G401.6 (cell line): ENCODE measurements around the gene ROBO2.

Experiments used
- FAIRE-seq: peaks from 2 replicates; lab custom pipeline; 2012; peaks lifted over from hg19 to GRCh38; lab: Jason Lieb, UNC

ROBO2 gene

DNA sequence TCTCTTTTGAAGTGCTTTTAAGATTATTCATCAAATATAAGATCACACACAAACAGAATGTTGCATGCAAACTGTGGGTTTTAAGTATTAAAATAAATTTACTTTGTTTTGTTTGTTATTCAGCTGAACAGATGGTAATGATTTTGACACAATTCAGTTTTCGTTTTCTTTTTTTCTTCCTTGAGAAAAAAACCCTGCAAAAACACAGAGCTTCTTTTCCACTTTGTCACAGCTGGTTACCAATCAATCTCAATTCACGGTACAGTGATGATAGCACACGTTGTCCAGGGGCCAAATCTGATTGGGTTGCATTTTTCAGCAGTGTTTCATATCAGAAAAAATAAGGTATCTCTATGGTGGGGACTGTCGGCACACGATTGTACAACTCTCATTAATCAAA is 473.6 kb downstream of the ROBO2 start:
- no peak for FAIRE-seq

DNA sequence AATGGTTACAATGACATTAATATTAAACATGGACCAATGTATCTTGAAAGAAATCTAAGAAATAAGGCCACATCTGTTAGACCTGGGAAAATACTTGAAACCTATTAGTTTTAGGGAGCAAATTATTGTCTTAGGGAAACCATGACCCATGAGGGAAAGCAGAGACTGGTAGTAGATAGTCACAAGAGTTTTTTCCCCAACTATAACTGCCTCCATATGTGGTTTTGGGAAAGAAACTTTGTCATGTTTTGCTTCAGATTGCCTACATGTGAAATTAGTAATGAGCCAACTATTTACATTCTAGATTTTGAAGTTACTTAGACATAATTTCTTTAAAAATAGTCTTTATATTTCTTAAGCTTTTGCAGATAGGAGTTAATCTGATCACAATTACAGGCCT is 474.9 kb downstream of the ROBO2 start:
- FAIRE-seq = no peak

DNA sequence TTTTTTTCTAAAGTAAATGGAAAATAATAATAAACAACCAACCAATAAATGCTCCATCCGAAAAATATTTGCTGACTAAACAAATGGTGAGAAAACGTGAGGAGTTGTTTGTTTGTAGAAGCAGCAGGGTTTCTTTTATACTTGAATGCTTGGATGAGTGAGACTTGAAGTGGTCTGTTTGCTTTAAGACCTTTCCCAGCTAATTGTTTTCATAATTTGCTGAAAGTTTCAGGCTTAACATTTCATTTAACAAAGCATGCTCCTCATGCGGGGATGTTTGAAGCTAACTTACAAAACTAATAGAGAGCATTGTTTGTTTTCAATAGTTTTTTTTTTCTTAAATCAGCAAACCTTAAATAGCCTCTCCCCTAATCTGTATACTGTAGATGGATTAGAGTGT is 484.6 kb downstream of the ROBO2 start:
- no peak for FAIRE-seq

DNA sequence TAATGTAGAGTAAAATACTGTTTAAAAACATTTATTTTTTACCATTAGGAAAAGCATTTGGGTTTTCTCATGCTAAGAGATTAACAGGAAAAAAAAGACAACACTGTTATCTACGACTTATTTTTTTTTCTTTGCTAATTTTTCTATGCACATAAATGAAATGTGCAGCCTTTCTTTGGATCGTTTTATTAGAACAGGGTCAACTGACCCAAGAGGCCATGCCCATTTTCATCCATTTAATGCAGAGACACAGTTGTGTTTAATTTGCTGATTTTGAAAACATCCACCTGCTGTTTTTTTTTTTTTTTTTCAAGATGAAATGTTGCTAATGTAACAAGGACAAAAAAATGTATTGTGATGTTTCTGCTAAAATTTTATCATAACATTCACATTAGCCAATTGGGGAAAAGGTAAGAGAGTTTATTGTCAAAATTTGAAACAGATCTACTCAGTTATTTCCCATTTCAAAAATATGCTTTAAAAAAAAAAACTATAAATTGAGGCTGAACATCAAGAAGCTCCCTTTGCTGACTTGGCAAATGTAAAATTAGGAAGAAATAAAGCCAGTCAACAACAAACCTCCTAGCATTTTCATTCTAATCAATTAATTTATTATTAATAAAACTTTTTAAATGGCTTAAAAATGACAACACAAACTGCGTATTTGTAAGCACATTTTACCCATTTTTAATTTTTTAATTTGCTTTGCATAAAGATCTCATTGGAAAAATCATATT is 485.2 kb downstream of the ROBO2 start:
- no peak for FAIRE-seq

GRCh38 chr3:77526573-77527113 is 486.7 kb downstream of the ROBO2 start:
- no peak for FAIRE-seq

DNA sequence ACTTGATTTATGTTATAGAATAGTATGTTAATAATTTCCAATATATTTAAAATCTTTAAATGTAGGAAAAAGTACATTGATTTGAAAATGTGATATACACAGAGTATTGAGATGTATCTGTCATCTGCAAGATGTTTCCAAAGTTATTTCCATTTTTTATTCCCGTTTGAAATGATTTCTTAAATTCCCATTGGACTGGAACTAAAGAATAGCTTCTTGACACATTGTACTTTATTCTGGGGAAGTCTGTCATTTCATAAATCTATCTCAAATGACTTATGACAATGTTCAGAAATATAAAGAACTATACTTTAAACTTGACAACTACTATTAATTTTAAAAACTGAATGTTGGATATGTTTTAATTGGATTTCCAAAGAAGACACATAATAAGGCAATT is 489.6 kb downstream of the ROBO2 start:
- no peak for FAIRE-seq

DNA sequence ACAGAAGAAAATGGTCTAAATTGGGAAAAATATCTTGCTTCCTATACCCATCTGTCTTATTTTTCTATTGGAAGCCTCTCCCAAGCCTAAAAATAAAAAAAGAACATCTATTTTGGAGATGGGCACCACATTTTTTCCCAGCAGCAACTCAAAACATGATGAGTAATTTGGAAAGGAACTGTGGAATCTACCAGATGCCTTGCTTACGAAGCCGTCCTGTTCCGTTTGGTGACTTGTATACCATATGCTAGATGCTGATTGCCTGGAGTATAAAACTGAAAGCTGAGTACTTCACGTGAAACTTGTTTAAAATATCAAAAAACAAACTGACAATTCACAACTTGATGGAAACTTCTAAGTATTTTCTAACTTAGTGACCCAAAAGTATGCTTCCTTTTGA is 491.0 kb downstream of the ROBO2 start:
- FAIRE-seq = no peak

DNA sequence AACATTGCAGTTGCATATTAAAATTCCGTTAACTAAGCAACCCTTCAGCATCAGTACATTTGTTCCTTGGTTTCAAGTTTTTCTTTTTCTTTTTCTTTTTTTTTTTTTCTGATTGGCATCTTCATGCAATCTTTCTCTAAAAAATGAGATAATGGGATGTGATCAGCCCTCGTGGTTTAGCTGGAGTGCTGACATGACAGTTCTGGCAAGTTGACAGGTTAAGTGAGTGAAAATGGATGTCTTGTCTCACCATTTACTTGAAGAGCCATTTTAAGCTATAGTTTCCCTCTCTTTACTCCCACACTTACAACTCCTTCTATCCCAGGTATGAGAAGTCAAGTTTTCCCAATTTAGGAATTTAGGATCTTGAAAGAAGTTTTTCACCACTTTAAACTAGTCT is 495.2 kb downstream of the ROBO2 start:
- no peak for FAIRE-seq

- FAIRE-seq = no peak
Observed at GRCh38 chr3:77536038-77536775, 496.3 kb downstream of the ROBO2 start.

GRCh38 chr3:77539014-77539413 is 499.1 kb downstream of the ROBO2 start:
- no peak for FAIRE-seq

DNA sequence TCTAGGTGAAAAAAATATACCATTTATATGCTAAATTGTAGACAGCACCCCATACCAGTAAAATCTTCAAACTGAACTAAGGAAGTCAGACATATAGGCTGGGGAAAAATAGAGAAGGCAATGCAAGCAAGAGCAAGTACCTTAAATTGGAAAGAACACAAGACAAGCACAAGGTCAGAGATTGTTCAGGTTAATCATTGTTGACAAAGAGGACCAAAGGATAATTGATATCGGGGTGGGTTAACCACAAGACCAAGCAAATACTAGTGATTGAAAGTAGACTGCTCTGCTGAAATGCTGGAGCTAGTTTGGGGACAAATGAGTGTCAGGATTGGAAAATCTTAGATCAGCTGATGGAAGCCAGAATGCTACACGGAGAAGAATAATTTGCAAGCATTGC is 499.8 kb downstream of the ROBO2 start:
- no peak for FAIRE-seq

DNA sequence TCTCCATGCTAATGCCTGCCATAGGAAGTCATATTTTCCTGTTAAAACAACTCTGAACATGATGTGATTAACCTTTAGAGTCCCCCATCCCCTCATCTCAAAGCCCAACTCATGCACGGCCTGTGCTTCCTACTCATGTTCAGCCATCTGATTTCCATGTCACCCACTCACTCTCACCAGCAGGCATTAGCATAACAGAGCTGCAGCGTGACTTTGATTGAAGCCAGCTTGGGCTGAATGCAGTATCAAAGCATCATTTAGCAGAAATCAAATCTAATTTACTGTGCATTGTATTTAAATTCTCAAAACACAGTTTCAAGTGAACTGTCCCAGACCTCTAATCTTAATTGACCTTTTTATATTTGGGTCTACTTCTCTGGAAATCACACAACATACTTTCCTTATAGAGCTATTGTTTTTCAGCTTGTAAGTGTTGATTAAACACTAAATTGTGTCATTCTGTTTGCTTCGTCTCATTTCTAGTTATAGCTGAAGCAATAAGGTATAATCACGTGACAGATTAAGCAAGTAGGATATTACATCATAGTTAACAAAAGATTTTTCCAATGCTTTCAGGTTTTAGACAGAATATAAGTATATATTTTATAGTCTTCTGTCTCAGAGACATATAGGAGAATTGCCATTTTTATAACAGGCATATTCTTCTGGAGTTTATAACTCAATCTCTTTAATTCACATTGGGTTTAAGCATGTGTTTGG is 501.5 kb downstream of the ROBO2 start:
- no peak for FAIRE-seq

DNA sequence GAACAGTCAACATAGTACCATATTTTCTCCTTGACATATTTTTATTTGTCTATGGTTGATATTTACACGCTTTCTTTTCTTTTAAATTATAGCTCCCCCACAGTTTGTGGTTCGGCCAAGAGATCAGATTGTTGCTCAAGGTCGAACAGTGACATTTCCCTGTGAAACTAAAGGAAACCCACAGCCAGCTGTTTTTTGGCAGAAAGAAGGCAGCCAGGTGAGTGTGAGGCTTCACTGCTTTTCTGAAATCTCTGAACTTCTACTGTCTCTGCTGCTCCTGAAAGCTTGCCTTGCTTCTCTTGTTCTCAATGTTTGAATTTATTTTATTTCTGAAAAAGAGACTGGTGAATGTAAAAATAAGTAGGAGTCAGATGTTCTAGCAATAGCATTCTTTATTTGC is 506.3 kb downstream of the ROBO2 start:
- no peak for FAIRE-seq

- FAIRE-seq = no peak
Observed at GRCh38 chr3:77549034-77549433, 509.1 kb downstream of the ROBO2 start.

DNA sequence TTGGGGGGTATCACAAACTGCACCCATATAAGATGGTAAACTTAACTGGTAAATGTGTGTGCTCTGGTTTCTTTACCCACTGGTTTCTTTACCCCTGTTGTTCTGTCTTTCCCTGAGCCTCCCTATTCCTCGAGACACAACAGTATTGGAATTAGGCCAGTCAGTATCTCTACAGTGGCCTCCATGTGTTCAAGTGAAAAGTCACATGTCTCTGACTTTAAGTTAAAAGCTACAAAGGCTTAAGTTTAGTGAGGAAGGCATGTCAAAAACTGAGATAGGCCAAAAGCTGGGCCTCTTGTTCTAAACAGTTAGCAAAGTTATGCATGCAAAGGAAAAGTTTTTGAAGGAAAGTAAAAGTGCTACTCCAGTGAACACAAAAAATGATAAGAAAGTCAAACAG is 513.3 kb downstream of the ROBO2 start:
- FAIRE-seq = no peak

DNA sequence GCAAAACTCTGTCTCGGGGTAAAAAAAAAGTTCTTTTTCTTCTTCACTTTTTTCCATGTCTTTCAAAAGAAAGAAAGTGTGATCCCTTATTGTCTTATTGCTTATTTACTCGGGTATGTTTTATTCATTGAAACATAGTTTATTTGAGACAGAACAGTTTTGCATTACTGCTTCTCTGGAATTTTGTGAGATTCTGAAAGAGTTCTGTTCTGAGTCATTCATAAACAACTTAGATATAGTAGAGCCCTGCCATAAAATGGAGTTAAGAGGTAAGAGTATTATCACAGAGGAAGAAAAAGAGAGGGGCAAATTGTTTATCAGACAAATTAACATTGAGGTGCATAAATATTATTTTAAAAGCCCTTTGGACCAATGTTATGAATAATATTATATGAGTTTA is 522.2 kb downstream of the ROBO2 start:
- no peak for FAIRE-seq

DNA sequence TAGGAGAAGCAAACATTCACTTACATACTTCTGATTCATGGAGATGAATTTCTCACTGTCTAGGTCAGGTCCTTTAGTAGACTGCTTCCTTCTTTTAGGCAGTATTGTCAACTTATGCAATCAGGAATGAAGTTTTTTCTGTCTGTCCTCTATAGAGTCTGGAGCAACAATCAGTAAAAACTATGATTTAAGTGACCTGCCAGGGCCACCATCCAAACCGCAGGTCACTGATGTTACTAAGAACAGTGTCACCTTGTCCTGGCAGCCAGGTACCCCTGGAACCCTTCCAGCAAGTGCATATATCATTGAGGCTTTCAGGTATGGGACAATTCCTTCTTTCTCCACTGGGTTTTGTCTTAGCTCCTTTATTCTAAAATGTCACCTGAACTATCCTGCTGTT is 523.1 kb downstream of the ROBO2 start:
- FAIRE-seq = no peak

DNA sequence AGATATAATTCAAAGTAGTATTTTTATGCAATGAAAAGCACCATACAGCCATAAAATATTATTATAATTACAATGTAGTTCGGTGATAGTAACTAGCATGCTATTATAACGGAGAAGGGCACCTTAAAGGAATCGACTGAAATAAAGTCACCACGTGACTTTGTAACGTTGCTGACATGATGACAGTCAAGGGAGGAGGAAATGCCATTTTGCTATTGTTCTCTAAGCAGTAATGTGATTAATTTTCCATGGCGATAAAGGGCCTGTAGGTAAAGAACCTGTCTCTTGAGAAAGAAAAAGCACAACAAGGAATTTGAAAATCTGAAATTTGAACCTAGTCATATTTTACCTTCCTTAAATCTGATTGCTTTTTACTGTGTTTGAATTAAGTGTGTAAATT is 526.2 kb downstream of the ROBO2 start:
- no peak for FAIRE-seq

- FAIRE-seq = no peak
Observed at GRCh38 chr3:77571971-77572715, 532.2 kb downstream of the ROBO2 start.

DNA sequence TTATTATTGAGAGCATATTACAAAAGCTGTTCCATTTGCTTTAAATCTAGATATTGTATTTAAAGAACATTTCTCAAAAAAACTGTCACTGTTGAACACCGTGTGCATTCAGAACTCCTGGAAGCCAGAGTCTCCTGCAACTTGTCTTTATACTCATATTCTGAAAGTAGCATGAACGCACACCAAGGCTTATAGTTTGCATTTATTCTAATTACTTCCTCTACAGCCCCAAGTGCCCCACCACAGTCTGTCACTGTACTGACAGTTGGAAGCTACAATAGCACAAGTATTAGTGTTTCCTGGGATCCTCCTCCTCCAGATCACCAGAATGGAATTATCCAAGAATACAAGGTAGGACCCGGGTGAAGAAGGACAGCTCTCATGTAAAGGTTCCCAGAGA is 537.4 kb downstream of the ROBO2 start:
- FAIRE-seq = no peak

- FAIRE-seq = no peak
Observed at GRCh38 chr3:77586216-77586615, 546.3 kb downstream of the ROBO2 start.

- FAIRE-seq = no peak
Observed at GRCh38 chr3:77588863-77589262, 549.0 kb downstream of the ROBO2 start.
